HG03103 (cell line): Measurements from ENCODE around the gene PPP3CA.

Experiments
- ATAC-seq: cut with Tn5 transposase; IDR thresholded peaks from one replicate; pipeline ENCODE4 v1.9.1; 2021; ENCODE audit warnings: low read depth; ENCODE audit not compliant: unreplicated experiment

The PPP3CA gene

GRCh38 chr4:101290654-101291053 is 56.7 kb downstream of the PPP3CA start:
- no peak for ATAC-seq

- no peak for ATAC-seq
Observed at GRCh38 chr4:101289306-101289705, 58.0 kb downstream of the PPP3CA start.

- no peak for ATAC-seq
Observed at GRCh38 chr4:101288365-101289145, 58.8 kb downstream of the PPP3CA start.

GRCh38 chr4:101287324-101287723 is 60.0 kb downstream of the PPP3CA start:
- ATAC-seq = no peak

- ATAC-seq = no peak
Observed at GRCh38 chr4:101286663-101287062, 60.7 kb downstream of the PPP3CA start.

GRCh38 chr4:101285985-101286384 is 61.3 kb downstream of the PPP3CA start:
- no peak for ATAC-seq

- ATAC-seq = no peak
Observed at GRCh38 chr4:101284546-101284945, 62.8 kb downstream of the PPP3CA start.

- no peak for ATAC-seq
Observed at GRCh38 chr4:101283434-101283833, 63.9 kb downstream of the PPP3CA start.

GRCh38 chr4:101282076-101282844 is 65.1 kb downstream of the PPP3CA start:
- no peak for ATAC-seq

- no peak for ATAC-seq
Observed at GRCh38 chr4:101280866-101281600, 66.3 kb downstream of the PPP3CA start.

GRCh38 chr4:101279377-101279871 is 67.9 kb downstream of the PPP3CA start:
- ATAC-seq = peak; percentile 64

GRCh38 chr4:101277671-101278070 is 69.7 kb downstream of the PPP3CA start:
- ATAC-seq = no peak

GRCh38 chr4:101276661-101277060 is 70.7 kb downstream of the PPP3CA start:
- ATAC-seq = no peak

GRCh38 chr4:101274888-101275752 is 72.2 kb downstream of the PPP3CA start:
- ATAC-seq = no peak

- ATAC-seq = no peak
Observed at GRCh38 chr4:101271516-101271915, 75.8 kb downstream of the PPP3CA start.

- no peak for ATAC-seq
Observed at GRCh38 chr4:101269682-101270081, 77.6 kb downstream of the PPP3CA start.

- ATAC-seq = no peak
Observed at GRCh38 chr4:101265816-101266172, 81.5 kb downstream of the PPP3CA start.

- ATAC-seq = no peak
Observed at GRCh38 chr4:101264993-101265815, 82.1 kb downstream of the PPP3CA start.

- ATAC-seq = no peak
Observed at GRCh38 chr4:101264512-101264911, 82.8 kb downstream of the PPP3CA start.
